ENCODE measurements around the gene RLBP1.

DNA sequence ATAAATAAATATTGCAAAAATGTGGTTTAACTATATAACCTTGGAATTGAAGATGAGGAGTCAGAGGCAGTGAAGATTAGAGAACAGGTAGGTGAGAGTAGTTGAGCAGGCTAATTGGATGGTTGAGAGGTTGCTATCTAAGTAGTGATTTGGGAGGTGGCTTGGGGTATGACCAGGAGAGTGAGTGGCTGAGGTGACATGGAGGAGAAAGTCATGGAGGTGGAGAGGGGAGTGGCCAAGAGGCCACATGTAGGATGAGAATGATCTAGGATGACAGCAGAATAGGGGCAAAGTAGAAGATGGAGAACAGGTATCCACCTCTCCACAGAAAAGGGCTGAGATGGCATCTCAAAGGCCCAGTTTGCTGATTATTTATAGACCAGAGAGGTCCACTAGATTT lies 10.5 kb upstream of the RLBP1 start:
- TF ChIP-seq ELF4 (CRISPR knock-in tag; IDR thresholded peaks at IDR 0.05; ENCODE audit: low read depth): no peak
- TF ChIP-seq, protein P1, sequence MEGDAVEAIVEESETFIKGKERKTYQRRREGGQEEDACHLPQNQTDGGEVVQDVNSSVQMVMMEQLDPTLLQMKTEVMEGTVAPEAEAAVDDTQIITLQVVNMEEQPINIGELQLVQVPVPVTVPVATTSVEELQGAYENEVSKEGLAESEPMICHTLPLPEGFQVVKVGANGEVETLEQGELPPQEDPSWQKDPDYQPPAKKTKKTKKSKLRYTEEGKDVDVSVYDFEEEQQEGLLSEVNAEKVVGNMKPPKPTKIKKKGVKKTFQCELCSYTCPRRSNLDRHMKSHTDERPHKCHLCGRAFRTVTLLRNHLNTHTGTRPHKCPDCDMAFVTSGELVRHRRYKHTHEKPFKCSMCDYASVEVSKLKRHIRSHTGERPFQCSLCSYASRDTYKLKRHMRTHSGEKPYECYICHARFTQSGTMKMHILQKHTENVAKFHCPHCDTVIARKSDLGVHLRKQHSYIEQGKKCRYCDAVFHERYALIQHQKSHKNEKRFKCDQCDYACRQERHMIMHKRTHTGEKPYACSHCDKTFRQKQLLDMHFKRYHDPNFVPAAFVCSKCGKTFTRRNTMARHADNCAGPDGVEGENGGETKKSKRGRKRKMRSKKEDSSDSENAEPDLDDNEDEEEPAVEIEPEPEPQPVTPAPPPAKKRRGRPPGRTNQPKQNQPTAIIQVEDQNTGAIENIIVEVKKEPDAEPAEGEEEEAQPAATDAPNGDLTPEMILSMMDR (IDR thresholded peaks at IDR 0.05): no peak
- no peak for TF ChIP-seq TP53 (CRISPR knock-in tag; IDR thresholded peaks at IDR 0.05)
- TF ChIP-seq, protein P2, sequence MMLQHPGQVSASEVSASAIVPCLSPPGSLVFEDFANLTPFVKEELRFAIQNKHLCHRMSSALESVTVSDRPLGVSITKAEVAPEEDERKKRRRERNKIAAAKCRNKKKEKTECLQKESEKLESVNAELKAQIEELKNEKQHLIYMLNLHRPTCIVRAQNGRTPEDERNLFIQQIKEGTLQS (CRISPR knock-in tag; conservative IDR thresholded peaks at IDR 0.05): no peak
- no peak for TF ChIP-seq ZNF263 (CRISPR knock-in tag; IDR thresholded peaks at IDR 0.05; ENCODE audit: low read depth)
- TF ChIP-seq, protein P3, sequence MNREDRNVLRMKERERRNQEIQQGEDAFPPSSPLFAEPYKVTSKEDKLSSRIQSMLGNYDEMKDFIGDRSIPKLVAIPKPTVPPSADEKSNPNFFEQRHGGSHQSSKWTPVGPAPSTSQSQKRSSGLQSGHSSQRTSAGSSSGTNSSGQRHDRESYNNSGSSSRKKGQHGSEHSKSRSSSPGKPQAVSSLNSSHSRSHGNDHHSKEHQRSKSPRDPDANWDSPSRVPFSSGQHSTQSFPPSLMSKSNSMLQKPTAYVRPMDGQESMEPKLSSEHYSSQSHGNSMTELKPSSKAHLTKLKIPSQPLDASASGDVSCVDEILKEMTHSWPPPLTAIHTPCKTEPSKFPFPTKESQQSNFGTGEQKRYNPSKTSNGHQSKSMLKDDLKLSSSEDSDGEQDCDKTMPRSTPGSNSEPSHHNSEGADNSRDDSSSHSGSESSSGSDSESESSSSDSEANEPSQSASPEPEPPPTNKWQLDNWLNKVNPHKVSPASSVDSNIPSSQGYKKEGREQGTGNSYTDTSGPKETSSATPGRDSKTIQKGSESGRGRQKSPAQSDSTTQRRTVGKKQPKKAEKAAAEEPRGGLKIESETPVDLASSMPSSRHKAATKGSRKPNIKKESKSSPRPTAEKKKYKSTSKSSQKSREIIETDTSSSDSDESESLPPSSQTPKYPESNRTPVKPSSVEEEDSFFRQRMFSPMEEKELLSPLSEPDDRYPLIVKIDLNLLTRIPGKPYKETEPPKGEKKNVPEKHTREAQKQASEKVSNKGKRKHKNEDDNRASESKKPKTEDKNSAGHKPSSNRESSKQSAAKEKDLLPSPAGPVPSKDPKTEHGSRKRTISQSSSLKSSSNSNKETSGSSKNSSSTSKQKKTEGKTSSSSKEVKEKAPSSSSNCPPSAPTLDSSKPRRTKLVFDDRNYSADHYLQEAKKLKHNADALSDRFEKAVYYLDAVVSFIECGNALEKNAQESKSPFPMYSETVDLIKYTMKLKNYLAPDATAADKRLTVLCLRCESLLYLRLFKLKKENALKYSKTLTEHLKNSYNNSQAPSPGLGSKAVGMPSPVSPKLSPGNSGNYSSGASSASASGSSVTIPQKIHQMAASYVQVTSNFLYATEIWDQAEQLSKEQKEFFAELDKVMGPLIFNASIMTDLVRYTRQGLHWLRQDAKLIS (CRISPR knock-in tag; IDR thresholded peaks at IDR 0.05; ENCODE audit: borderline replicate concordance): no peak
- TF ChIP-seq, protein P4, sequence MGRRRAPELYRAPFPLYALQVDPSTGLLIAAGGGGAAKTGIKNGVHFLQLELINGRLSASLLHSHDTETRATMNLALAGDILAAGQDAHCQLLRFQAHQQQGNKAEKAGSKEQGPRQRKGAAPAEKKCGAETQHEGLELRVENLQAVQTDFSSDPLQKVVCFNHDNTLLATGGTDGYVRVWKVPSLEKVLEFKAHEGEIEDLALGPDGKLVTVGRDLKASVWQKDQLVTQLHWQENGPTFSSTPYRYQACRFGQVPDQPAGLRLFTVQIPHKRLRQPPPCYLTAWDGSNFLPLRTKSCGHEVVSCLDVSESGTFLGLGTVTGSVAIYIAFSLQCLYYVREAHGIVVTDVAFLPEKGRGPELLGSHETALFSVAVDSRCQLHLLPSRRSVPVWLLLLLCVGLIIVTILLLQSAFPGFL (CRISPR knock-in tag; IDR thresholded peaks at IDR 0.05; ENCODE audit: borderline replicate concordance): no peak
- TF ChIP-seq TCF7 (CRISPR knock-in tag; IDR thresholded peaks at IDR 0.05; ENCODE audit: low read depth): no peak
